ENCODE results near the gene NLN. TPM values are rescaled to one million over a fixed set of nuclear protein-coding genes. Genes with fewer than 3 reads are reported as not detected.
"Not testable (repeated sequence)": the region's sequence is repeated elsewhere in the genome, so short reads cannot be mapped to it uniquely, and the experiment has no call there.

Gene NLN
- total RNA-seq, 1 donor from 2014 or later = 45.8 TPM

DNA sequence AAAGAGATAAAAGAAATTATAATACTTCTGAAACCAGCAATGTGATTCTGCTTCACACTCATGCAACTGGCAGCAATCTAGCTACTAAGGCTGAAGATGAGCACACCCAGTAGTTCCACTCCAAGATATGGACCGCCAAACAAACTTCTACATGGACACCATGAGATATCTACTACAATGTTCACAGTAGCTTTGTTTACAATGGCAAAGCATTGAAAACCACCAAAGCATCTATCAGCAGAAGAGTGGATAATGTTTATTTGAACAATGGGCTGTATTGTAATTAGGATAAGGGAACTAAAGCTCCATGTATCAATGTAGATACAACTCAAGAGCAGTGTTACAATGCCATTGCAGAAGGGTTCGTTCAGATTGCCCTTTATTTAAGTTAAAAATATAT is 113.2 kb downstream of the NLN start:
- Mint-ChIP-seq H3K9me3 (ENCODE audit: unreplicated experiment) (no peaks in the 10 kb centered on the region), H3K36me3 (ENCODE audit: low read depth, unreplicated experiment) (peaks cover 4% of the 10 kb centered on the region), H3K4me1 (ENCODE audit: unreplicated experiment) (peaks cover 8% of the 10 kb centered on the region), H3K27ac (ENCODE audit: unreplicated experiment) (no peak overlapping the region), H3K27me3 (ENCODE audit: unreplicated experiment) (no peaks in the 10 kb centered on the region), H3K4me3 (ENCODE audit: unreplicated experiment) (no peak overlapping the region)
- DNase-seq (ENCODE audit: low spot score) = no peak
- TF ChIP-seq, protein P1, sequence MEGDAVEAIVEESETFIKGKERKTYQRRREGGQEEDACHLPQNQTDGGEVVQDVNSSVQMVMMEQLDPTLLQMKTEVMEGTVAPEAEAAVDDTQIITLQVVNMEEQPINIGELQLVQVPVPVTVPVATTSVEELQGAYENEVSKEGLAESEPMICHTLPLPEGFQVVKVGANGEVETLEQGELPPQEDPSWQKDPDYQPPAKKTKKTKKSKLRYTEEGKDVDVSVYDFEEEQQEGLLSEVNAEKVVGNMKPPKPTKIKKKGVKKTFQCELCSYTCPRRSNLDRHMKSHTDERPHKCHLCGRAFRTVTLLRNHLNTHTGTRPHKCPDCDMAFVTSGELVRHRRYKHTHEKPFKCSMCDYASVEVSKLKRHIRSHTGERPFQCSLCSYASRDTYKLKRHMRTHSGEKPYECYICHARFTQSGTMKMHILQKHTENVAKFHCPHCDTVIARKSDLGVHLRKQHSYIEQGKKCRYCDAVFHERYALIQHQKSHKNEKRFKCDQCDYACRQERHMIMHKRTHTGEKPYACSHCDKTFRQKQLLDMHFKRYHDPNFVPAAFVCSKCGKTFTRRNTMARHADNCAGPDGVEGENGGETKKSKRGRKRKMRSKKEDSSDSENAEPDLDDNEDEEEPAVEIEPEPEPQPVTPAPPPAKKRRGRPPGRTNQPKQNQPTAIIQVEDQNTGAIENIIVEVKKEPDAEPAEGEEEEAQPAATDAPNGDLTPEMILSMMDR (IDR thresholded peaks at IDR 0.05; ENCODE audit: unreplicated experiment) = no peak

DNA sequence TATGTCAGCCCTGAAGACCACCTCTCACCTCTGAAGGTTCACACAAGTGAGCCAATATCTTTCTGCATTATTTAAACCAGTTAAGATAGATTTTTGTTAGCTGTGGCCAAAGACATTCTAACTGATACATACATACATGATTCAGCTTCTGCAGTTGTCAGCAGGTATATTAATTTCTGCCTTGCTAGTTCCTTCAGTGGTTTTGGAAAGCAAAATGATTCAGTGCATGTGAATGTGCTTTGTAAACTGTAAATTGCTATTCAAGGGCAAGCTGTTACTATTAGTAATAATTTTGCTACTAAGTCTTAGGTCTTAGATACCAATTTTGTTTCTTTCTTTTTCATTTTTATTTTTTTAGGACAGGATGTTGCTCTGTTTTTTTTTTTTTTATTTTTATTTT is 115.1 kb downstream of the NLN start:
- no peaks in the 10 kb centered on the region for H3K36me3 Mint-ChIP-seq (ENCODE audit: low read depth, unreplicated experiment)
- H3K9me3 Mint-ChIP-seq (ENCODE audit: unreplicated experiment) = no peaks in the 10 kb centered on the region
- no peak for DNase-seq (ENCODE audit: low spot score)
- no peaks in the 10 kb centered on the region for H3K27me3 Mint-ChIP-seq (ENCODE audit: unreplicated experiment)
- no peak overlapping the region for H3K27ac Mint-ChIP-seq (ENCODE audit: unreplicated experiment)
- no peak overlapping the region for H3K4me3 Mint-ChIP-seq (ENCODE audit: unreplicated experiment)
- H3K4me1 Mint-ChIP-seq (ENCODE audit: unreplicated experiment) = no peaks in the 10 kb centered on the region
- TF ChIP-seq, protein P1 (IDR thresholded peaks at IDR 0.05; ENCODE audit: unreplicated experiment) = no peak

DNA sequence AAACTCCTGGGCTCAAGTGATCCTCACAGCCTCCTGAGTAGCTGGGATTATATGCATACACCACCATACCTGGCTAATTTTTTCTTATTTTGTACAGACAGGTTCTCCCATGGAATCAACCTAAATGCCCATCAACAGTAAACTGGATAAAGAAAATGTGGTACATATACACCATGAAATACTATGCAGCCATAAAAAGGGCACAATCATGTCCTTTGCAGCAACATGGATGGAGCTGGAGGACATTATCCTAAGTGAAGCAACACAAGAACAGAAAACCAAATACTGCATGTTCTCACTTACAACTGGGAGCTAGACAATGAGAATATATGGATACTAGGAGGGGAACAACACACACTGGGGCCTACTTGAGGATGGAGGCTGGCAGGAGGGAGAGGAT is 117.2 kb downstream of the NLN start:
- not testable (repeated sequence) for H3K36me3 Mint-ChIP-seq (ENCODE audit: low read depth, unreplicated experiment); H3K4me1 Mint-ChIP-seq (ENCODE audit: unreplicated experiment); H3K9me3 Mint-ChIP-seq (ENCODE audit: unreplicated experiment); H3K27ac Mint-ChIP-seq (ENCODE audit: unreplicated experiment); DNase-seq (ENCODE audit: low spot score); H3K4me3 Mint-ChIP-seq (ENCODE audit: unreplicated experiment); H3K27me3 Mint-ChIP-seq (ENCODE audit: unreplicated experiment)

DNA sequence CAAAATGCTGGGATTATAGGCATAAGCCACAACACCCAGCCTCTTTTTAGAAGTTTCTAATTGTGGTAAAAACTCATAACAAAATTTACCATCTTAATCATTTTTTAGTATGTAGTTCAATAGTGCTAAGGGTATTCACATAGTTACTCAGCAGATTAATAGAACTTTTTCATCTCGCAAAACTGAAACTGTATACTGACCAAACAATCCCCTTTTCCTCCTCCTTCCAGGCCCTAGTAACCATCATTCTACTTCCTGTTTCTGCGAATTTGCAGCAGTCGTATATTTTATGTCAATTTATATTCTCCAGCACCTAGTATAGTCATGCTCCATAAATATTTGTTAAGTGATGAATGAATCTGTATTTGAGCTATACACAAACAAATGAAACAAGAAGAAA is 118.1 kb downstream of the NLN start:
- no peaks in the 10 kb centered on the region for H3K36me3 Mint-ChIP-seq (ENCODE audit: low read depth, unreplicated experiment)
- DNase-seq (ENCODE audit: low spot score) = no peak
- no peaks in the 10 kb centered on the region for H3K4me1 Mint-ChIP-seq (ENCODE audit: unreplicated experiment)
- no peaks in the 10 kb centered on the region for H3K9me3 Mint-ChIP-seq (ENCODE audit: unreplicated experiment)
- TF ChIP-seq, protein P1 (IDR thresholded peaks at IDR 0.05; ENCODE audit: unreplicated experiment) = no peak
- H3K4me3 Mint-ChIP-seq (ENCODE audit: unreplicated experiment) = no peak overlapping the region
- no peak overlapping the region for H3K27ac Mint-ChIP-seq (ENCODE audit: unreplicated experiment)
- H3K27me3 Mint-ChIP-seq (ENCODE audit: unreplicated experiment) = no peaks in the 10 kb centered on the region

DNA sequence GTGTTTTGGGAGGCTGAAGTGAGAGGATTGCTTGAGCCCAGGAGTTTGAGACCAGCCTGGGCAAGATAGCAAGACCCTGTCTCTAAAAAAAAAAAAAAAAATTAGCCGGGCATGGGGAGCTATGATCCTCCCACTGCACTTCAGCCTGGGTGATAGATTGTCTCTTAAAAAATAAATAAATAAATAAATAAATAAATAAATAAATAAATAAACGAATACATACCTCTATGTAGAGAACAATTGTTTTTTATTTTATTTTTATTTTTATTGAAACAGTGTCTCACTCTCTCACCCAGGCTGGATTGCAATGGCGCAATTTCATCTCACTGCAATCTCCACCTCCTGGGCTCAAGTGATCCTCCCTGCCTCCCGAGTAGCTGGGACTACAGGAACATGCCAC is 122.8 kb downstream of the NLN start:
- not testable (repeated sequence) for DNase-seq (ENCODE audit: low spot score); H3K27ac Mint-ChIP-seq (ENCODE audit: unreplicated experiment); H3K36me3 Mint-ChIP-seq (ENCODE audit: low read depth, unreplicated experiment); H3K4me3 Mint-ChIP-seq (ENCODE audit: unreplicated experiment); H3K4me1 Mint-ChIP-seq (ENCODE audit: unreplicated experiment); H3K9me3 Mint-ChIP-seq (ENCODE audit: unreplicated experiment); H3K27me3 Mint-ChIP-seq (ENCODE audit: unreplicated experiment)

DNA sequence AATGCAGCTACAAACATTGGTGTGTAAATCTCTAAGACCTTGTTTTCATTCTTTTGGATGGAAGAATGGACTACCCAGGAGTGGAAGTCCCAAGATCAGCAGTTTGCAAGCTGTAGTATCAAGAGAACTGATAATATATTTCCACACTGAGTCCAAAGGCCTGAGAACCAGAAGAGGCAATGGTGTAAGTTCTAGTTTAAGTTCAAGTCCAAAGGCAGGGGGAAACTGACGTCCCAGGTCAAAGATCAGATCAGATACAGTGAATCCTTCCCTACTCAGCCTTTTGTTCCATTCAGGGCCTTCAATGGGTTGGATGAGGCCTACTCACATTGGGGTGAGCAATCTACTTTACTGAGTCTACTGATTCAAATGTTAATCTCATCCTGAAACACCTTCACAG is 124.1 kb downstream of the NLN start:
- Mint-ChIP-seq H3K4me3 (ENCODE audit: unreplicated experiment) (no peak overlapping the region), H3K27ac (ENCODE audit: unreplicated experiment) (no peak overlapping the region), H3K4me1 (ENCODE audit: unreplicated experiment) (no peaks in the 10 kb centered on the region), H3K9me3 (ENCODE audit: unreplicated experiment) (no peaks in the 10 kb centered on the region), H3K36me3 (ENCODE audit: low read depth, unreplicated experiment) (no peaks in the 10 kb centered on the region), H3K27me3 (ENCODE audit: unreplicated experiment) (peaks cover 2% of the 10 kb centered on the region)
- TF ChIP-seq, protein P1 (IDR thresholded peaks at IDR 0.05; ENCODE audit: unreplicated experiment) = no peak
- no peak for DNase-seq (ENCODE audit: low spot score)

DNA sequence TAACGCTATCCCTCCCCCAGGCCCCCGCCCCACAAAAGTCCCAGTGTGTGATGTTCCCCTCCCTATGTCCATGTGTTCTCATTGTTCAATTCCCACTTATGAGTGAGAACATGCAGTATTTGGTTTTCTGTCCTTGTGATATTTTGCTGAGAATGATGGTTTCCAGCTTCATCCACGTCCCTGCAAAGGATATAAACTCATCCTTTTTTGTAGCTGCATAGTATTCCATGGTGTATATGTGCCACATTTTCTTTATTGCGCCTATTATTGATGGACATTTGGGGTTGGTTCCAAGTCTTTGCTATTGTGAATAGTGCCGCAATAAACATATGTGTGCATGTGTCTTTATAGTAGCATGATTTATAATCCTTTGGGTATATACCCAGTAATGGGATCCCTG is 125.0 kb downstream of the NLN start:
- not testable (repeated sequence) for H3K27ac Mint-ChIP-seq (ENCODE audit: unreplicated experiment); H3K4me1 Mint-ChIP-seq (ENCODE audit: unreplicated experiment); H3K4me3 Mint-ChIP-seq (ENCODE audit: unreplicated experiment); H3K9me3 Mint-ChIP-seq (ENCODE audit: unreplicated experiment); H3K36me3 Mint-ChIP-seq (ENCODE audit: low read depth, unreplicated experiment); H3K27me3 Mint-ChIP-seq (ENCODE audit: unreplicated experiment); DNase-seq (ENCODE audit: low spot score)

DNA sequence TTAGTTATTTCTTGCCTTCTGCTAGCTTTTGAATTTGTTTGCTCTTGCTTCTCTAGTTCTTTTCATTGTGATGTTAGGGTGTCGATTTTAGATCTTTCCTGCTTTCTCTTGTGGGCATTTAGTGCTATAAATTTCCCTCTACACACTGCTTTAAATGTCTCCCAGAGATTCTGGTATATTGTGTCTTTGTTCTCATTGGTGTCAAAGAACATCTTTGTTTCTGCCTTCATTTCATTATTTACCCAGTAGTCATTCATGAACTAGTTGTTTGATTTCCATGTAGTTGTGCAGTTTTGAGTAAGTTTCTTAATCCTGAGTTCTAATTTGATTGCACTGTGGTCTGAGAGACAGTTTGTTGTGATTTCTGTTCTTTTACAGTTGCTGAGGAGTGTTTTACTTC is 127.9 kb downstream of the NLN start:
- H3K27ac Mint-ChIP-seq (ENCODE audit: unreplicated experiment); H3K9me3 Mint-ChIP-seq (ENCODE audit: unreplicated experiment); H3K4me1 Mint-ChIP-seq (ENCODE audit: unreplicated experiment); H3K4me3 Mint-ChIP-seq (ENCODE audit: unreplicated experiment); DNase-seq (ENCODE audit: low spot score); H3K27me3 Mint-ChIP-seq (ENCODE audit: unreplicated experiment); H3K36me3 Mint-ChIP-seq (ENCODE audit: low read depth, unreplicated experiment): not testable (repeated sequence)

Measured in endothelial cell (in vitro differentiated cells).